GM19468 (cell line): ENCODE data around the gene PAPOLG.
"Not testable (repeated sequence)": the region's sequence is repeated elsewhere in the genome, so short reads cannot be mapped to it uniquely, and the experiment has no call there.

Experiments
- ATAC-seq: cut with Tn5 transposase; IDR thresholded peaks from one replicate; pipeline ENCODE4 v1.9.1; 2021; ENCODE audit warnings: mild to moderate bottlenecking, moderate library complexity, moderate number of reproducible peaks; ENCODE audit not compliant: unreplicated experiment; ENCODE audit errors: extremely low read depth

The PAPOLG gene

GRCh38 chr2:60766283-60766682 is 10.2 kb downstream of the PAPOLG start:
- ATAC-seq, result no peak

DNA sequence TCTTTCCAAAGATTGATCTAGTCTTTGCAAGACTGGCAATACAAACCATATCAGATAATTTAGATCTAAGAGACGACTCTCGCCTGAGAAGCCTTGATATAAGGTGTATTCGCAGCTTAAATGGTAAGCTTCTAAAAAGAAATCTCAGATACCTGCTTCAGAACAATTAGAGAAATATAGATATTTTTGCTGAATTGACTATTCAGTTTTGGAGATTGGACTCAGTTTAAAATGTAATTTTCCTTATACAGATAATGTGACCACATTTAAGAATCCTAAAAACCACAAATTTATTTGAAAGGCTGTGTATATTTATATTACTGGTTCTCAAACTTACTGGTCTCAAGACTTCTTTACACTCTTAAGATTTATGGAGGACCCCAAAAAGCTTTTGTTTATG is 15.4 kb downstream of the PAPOLG start:
- ATAC-seq, result no peak

GRCh38 chr2:60775048-60775639 is 19.1 kb downstream of the PAPOLG start:
- ATAC-seq, result no peak

DNA sequence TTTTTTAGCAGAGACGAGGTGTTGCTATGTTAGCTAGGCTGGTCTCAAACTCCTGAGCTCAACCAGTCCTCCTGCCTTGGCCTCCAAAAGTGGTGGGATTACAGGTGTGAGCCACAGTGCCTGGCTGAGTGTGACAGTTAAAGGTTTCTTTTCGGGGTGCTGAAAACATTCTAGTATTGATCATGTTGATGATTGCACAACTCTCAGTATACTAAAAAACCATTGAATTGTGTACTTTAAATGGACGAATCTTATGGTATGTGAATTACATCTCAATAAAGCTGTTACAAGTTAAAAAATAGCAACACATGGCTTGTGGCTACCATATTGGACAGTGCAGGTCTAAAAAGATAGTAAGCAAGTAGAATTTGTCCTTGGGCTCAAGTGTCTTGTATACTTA is 22.3 kb downstream of the PAPOLG start:
- ATAC-seq, result no peak

DNA sequence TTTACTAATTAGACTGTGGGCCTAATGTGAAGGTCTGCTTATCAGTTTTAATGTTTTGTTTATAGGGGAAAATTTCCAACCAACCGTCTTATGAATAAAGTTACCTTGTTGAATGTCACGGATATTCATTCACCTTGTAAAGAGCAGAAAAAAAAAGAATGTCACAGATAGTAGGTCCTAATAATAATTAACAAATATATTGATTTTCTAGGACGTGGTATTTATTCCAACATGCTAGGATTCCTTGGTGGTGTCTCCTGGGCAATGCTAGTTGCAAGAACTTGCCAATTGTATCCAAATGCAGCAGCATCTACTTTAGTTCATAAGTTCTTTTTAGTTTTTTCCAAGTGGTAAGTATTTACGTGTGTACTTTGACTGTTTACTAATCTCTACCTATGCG is 23.4 kb downstream of the PAPOLG start:
- ATAC-seq, result no peak

GRCh38 chr2:60780721-60781120 is 24.7 kb downstream of the PAPOLG start:
- ATAC-seq, result no peak

DNA sequence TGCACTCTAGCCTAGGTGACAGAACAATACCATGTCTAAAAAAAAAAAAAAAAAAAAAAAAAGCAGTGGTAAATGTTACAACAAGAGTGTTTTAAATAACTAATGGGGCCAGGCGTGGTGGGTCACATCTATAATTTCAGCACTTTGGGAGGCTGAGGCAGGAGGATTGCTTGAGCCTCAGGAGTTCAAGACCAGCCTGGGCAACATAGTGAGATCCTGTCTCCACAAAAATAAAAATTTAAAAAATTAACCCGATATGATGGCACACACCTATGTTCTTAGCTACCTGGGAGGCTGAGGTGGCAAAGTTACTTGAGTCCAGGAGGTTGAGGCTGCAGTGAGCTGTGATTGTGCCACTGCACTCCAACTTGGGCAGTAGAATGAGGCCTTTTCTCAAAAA is 37.1 kb downstream of the PAPOLG start:
- ATAC-seq, result no peak

DNA sequence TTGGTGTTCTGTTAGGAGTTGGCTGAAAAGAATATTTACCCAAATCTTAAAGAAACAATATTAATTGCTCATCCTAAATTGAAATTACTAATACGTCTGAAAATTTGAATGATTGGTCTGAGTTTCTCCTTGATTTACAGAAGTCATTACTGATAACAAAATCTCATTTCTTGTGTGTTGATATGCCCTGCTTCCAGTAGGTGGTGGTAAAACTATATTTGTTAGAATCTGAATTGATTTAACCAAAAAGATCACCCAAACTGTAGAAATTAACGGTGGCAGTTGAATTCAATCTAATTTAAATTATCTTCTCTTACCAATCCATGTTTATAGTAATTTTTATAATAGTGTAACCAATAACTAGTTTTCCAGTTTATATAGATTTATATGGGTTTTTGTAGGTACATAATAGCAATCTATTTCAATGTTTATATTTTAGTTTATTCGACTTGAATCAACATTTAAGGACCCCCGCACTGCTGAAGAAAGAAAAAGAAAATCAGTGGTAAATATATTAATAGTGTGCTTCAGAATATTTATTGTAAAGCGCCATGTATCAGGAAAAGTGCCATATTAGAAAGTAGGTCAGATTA is 38.3 kb downstream of the PAPOLG start:
- no peak for ATAC-seq

DNA sequence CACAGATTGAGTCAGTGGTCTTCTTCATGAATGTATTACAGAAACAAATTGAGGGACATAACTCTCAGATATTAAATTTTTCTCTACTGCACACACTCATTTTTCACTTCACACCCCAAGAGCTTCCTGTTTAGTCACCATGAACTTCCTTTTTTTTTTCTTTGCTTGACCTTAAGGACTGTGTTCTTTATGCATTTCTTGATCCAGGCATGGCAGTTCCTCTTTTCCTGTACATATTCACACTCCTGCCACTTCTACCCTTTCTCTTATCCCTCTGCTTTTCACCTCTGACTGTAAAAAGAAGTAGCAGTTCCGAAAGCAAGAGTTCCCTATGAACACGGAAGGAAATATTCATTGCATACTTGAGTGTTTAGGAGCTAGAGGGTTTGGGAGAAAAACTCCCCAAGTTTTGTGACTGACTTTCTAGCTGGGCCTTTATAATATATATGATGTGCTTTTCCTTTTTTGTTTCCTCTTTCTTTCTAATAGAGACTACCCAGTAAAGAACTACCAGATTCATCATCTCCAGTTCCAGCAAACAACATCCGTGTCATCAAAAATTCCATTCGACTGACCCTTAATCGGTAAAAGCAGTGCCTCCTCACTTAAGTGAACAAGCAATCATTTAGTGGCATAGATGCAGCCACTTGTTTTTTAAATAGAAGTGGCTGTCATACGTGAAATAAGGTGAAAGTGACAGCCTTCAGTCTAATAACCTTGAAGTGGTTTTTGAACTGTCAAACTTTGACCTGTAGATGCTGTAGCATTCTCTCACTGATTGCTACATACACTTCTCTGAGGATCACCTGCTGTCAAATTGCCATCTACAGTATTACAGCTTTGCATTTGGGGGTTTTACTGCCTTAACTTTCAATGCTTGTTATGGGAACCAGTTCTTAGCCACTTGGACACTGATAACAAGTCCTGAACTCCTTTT is 40.8 kb downstream of the PAPOLG start:
- ATAC-seq, result no peak

DNA sequence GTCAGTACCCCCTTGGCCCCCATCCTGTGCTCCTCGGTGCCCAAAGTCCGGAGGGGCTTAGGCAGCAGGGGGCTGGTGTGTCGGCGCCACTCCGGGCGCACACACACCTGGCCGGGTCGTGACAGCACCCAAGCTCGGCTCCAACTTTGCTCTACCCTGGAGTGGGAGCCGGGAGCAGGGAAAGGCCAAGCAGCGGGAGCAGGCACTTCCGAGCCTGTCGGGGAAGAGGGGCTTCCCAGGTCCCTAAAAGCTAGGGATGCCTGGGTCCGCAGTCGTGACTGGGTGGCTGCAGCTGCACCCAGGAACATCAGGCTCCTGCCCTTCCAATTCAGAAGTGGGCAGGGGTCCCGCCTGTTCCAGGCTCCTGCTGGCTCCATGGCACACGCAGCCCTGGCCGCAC is 48.4 kb downstream of the PAPOLG start:
- no peak for ATAC-seq

DNA sequence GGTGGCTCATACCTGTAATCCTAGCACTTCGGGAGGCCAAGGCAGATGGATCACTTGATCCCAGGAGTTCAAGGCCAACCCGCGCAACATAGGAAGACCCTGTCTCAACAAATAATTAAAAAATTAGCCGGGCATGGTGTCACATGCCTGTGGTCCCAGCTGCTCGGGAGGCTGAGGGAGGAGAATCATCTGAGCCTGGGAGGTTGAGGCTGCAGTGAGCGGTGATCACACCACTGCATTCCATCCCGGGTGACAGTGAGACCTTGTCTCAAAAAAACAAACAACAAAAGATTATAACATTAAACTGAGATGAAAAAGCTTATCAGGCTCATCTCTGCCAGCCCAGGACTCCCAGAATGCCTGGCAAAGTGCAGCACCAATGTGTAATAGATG is 50.5 kb downstream of the PAPOLG start:
- no peak for ATAC-seq

DNA sequence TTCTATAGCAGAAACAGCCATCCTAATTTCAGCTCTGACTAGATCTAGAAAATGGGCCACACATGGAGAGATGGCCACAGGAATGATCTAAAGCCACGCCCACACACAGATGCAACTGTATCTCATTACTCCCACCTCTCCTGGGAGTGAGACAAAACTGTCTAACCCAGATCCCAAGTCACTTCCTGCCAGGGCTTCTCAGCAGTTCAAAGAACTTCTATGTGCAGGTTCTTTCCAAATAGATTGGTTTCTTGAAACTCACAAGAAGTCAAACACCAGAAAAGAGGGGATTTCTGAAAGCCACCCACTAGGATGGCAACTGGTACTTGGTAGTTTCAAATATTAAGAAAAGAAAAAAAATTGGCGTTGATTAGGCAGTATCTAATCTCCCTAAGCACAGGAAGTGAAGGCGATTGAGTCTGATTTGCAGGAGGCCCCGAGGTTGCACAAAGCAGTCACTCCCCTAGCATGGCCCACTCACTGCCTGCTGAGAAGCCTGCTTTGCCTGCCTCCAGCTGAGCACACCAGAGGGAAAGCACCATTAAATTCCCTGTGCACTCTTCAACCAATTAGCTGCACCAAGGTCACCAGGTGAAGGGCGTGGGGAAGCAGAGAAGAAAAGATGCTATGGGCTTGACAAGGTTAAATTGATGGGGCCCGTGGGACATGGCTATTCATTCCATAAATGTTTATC is 51.1 kb downstream of the PAPOLG start:
- no peak for ATAC-seq

GRCh38 chr2:60808330-60808801 is 52.3 kb downstream of the PAPOLG start:
- ATAC-seq, result no peak

DNA sequence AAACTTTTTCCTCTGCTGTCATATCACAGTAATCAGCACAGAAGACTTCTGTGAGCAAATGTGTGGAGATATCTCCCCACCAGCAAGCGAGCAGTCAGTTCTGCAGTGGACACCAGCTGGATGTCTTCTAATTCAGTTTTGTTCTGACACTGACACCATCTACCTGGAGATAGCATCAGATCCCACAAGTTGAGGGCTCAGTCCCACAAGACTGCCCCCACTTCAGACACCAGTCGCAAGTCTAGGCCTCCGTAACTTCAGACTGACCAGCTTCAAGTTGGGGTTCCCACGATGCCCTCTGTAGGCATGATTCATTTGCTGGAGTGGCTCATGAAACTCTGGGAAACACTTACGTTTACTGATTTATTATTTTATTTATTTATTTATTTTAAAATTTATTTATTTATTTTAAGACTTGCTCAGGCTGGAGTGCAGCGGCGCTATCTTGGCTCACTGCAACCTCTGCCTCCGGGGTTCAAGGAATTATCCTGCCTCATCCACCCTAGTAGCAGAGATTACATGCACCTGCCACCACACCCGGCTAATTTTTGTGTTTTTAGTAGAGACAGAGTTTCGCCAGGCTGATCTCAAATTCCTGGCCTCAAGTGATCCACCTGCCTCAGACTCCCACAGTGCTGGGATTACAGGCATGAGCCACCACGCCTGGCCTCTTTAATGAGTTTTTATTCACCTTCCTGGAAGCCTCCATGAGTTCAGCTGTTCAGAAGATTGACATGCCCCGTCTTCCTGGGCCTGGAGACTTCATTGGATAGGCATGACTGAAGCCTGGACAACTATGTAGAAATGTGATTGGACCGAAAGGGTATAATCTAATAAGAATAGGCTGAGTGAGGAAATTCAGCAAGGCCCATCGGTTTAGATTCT is 55.7 kb downstream of the PAPOLG start:
- ATAC-seq, result no peak

GRCh38 chr2:60817191-60817590 is 61.1 kb downstream of the PAPOLG start:
- not testable (repeated sequence) for ATAC-seq

DNA sequence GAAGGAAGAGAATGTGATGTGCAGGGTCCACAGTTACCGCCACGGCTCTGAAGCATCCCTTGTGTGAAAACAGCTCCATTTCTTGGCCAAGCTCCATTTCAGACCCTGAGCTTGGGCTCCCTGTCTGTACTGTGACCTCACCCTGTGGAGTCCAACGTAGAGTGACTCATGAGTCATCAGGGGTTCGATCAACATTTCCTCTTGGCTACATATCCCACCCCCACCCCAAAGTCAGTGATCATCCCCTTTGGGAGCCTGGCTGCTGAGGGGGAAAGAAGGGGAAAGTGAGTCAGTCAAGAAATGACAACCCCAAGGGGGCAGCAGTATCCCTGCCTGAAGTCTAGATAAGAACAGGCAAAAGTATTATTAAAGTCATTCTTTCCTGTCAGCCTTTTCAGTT is 62.2 kb downstream of the PAPOLG start:
- ATAC-seq, result no peak

- no peak for ATAC-seq
Measured at GRCh38 chr2:60819155-60819862, 63.2 kb downstream of the PAPOLG start.

- no peak for ATAC-seq
Measured at GRCh38 chr2:60819936-60820335, 63.9 kb downstream of the PAPOLG start.
